ENCODE results near the gene BCL11A.

The BCL11A gene

GRCh38 chr2:60489289-60489688, 64.2 kb downstream of the BCL11A start:
- Histone ChIP-seq H4K20me1 (ENCODE audit: insufficient read depth) (no peaks in the 10 kb centered on the region), H3K9ac (no peak overlapping the region), H3K79me2 (ENCODE audit: insufficient read depth, low read depth) (no peaks in the 10 kb centered on the region), H3K4me1 (ENCODE audit: low read depth, poor library complexity, severe bottlenecking) (no peaks in the 10 kb centered on the region), H3K4me3 (IDR thresholded peaks at IDR 0.05; ENCODE audit: insufficient read depth, low read depth, low read length) (no peak overlapping the region), H2AFZ (ENCODE audit: low read depth) (no peak overlapping the region), H3K4me2 (no peak overlapping the region), H3K27me3 (ENCODE audit: insufficient read depth, low read depth) (no peaks in the 10 kb centered on the region), H3K36me3 (ENCODE audit: insufficient read depth) (no peaks in the 10 kb centered on the region), H3K27ac (no peak overlapping the region)
- TF ChIP-seq CTCF (conservative IDR thresholded peaks at IDR 0.05; ENCODE audit: low read depth, low read length), result no peak

GRCh38 chr2:60488291-60488690, 65.2 kb downstream of the BCL11A start:
- no peaks in the 10 kb centered on the region for H3K27me3 ChIP-seq (ENCODE audit: insufficient read depth, low read depth)
- no peak overlapping the region for H3K9ac ChIP-seq
- no peaks in the 10 kb centered on the region for H4K20me1 ChIP-seq (ENCODE audit: insufficient read depth)
- no peak overlapping the region for H3K27ac ChIP-seq
- no peak overlapping the region for H3K4me3 ChIP-seq (IDR thresholded peaks at IDR 0.05; ENCODE audit: insufficient read depth, low read depth, low read length)
- TF ChIP-seq CTCF (conservative IDR thresholded peaks at IDR 0.05; ENCODE audit: low read depth, low read length), result no peak
- no peak overlapping the region for H2AFZ ChIP-seq (ENCODE audit: low read depth)
- H3K4me1 ChIP-seq (ENCODE audit: low read depth, poor library complexity, severe bottlenecking), result no peaks in the 10 kb centered on the region
- H3K4me2 ChIP-seq, result no peak overlapping the region
- no peaks in the 10 kb centered on the region for H3K36me3 ChIP-seq (ENCODE audit: insufficient read depth)
- no peaks in the 10 kb centered on the region for H3K79me2 ChIP-seq (ENCODE audit: insufficient read depth, low read depth)

- Histone ChIP-seq H4K20me1 (ENCODE audit: insufficient read depth) (no peaks in the 10 kb centered on the region), H3K27me3 (ENCODE audit: insufficient read depth, low read depth) (no peaks in the 10 kb centered on the region), H3K4me3 (IDR thresholded peaks at IDR 0.05; ENCODE audit: insufficient read depth, low read depth, low read length) (no peak overlapping the region), H3K79me2 (ENCODE audit: insufficient read depth, low read depth) (no peaks in the 10 kb centered on the region), H3K4me2 (no peak overlapping the region), H3K27ac (no peak overlapping the region), H2AFZ (ENCODE audit: low read depth) (no peak overlapping the region), H3K9ac (no peak overlapping the region), H3K36me3 (ENCODE audit: insufficient read depth) (no peaks in the 10 kb centered on the region), H3K4me1 (ENCODE audit: low read depth, poor library complexity, severe bottlenecking) (no peaks in the 10 kb centered on the region)
- no peak for TF ChIP-seq CTCF (conservative IDR thresholded peaks at IDR 0.05; ENCODE audit: low read depth, low read length)
Observed at GRCh38 chr2:60487174-60487573, 66.3 kb downstream of the BCL11A start.

- Histone ChIP-seq H3K27me3 (ENCODE audit: insufficient read depth, low read depth) (no peaks in the 10 kb centered on the region), H3K9ac (no peak overlapping the region), H3K4me2 (no peak overlapping the region), H3K27ac (no peak overlapping the region), H3K79me2 (ENCODE audit: insufficient read depth, low read depth) (no peaks in the 10 kb centered on the region), H3K4me1 (ENCODE audit: low read depth, poor library complexity, severe bottlenecking) (no peaks in the 10 kb centered on the region), H3K4me3 (IDR thresholded peaks at IDR 0.05; ENCODE audit: insufficient read depth, low read depth, low read length) (no peak overlapping the region), H2AFZ (ENCODE audit: low read depth) (no peak overlapping the region), H3K36me3 (ENCODE audit: insufficient read depth) (no peaks in the 10 kb centered on the region), H4K20me1 (ENCODE audit: insufficient read depth) (no peaks in the 10 kb centered on the region)
- TF ChIP-seq CTCF (conservative IDR thresholded peaks at IDR 0.05; ENCODE audit: low read depth, low read length), result no peak
Observed at GRCh38 chr2:60486551-60486950, 66.9 kb downstream of the BCL11A start.

GRCh38 chr2:60486067-60486466, 67.4 kb downstream of the BCL11A start:
- H2AFZ ChIP-seq (ENCODE audit: low read depth), result no peak overlapping the region
- no peaks in the 10 kb centered on the region for H4K20me1 ChIP-seq (ENCODE audit: insufficient read depth)
- no peaks in the 10 kb centered on the region for H3K27me3 ChIP-seq (ENCODE audit: insufficient read depth, low read depth)
- no peak overlapping the region for H3K27ac ChIP-seq
- H3K79me2 ChIP-seq (ENCODE audit: insufficient read depth, low read depth), result no peaks in the 10 kb centered on the region
- no peak for TF ChIP-seq CTCF (conservative IDR thresholded peaks at IDR 0.05; ENCODE audit: low read depth, low read length)
- H3K4me3 ChIP-seq (IDR thresholded peaks at IDR 0.05; ENCODE audit: insufficient read depth, low read depth, low read length), result no peak overlapping the region
- H3K9ac ChIP-seq, result no peak overlapping the region
- no peaks in the 10 kb centered on the region for H3K4me1 ChIP-seq (ENCODE audit: low read depth, poor library complexity, severe bottlenecking)
- no peak overlapping the region for H3K4me2 ChIP-seq
- H3K36me3 ChIP-seq (ENCODE audit: insufficient read depth), result no peaks in the 10 kb centered on the region

Measured in KMS-11 (cell line).